ENCODE measurements around the gene HSPA12B.

The HSPA12B gene

GRCh38 chr20:3721912-3722311 is 10.6 kb upstream of the HSPA12B start:
- TF ChIP-seq ZFX (IDR thresholded peaks at IDR 0.05) (no peak), CTCF (conservative IDR thresholded peaks at IDR 0.05) (no peak)
- no peak overlapping the region for H3K27ac ChIP-seq

GRCh38 chr20:3723284-3723683 is 9.2 kb upstream of the HSPA12B start:
- no peak overlapping the region for H3K27ac ChIP-seq
- TF ChIP-seq ZFX (IDR thresholded peaks at IDR 0.05): no peak
- no peak for TF ChIP-seq CTCF (conservative IDR thresholded peaks at IDR 0.05)

- no peak overlapping the region for H3K27ac ChIP-seq
- TF ChIP-seq ZFX (IDR thresholded peaks at IDR 0.05) (no peak), CTCF (conservative IDR thresholded peaks at IDR 0.05) (no peak)
These were observed 8.1 kb upstream of the HSPA12B start for GRCh38 chr20:3724356-3724755.

- no peak for TF ChIP-seq CTCF (conservative IDR thresholded peaks at IDR 0.05)
- no peak for TF ChIP-seq ZFX (IDR thresholded peaks at IDR 0.05)
- H3K27ac ChIP-seq: no peak overlapping the region
These were observed 5.0 kb upstream of the HSPA12B start for GRCh38 chr20:3727401-3728021.

- no peak overlapping the region for H3K27ac ChIP-seq
- TF ChIP-seq ZFX (IDR thresholded peaks at IDR 0.05): no peak
- no peak for TF ChIP-seq CTCF (conservative IDR thresholded peaks at IDR 0.05)
These were observed 4.1 kb upstream of the HSPA12B start for GRCh38 chr20:3728354-3728753.

GRCh38 chr20:3728876-3729275 is 3.6 kb upstream of the HSPA12B start:
- TF ChIP-seq ZFX (IDR thresholded peaks at IDR 0.05) (no peak), CTCF (conservative IDR thresholded peaks at IDR 0.05) (no peak)
- H3K27ac ChIP-seq: no peak overlapping the region

GRCh38 chr20:3729378-3729777 is 3.1 kb upstream of the HSPA12B start:
- no peak overlapping the region for H3K27ac ChIP-seq
- TF ChIP-seq CTCF (conservative IDR thresholded peaks at IDR 0.05): no peak
